NCI-H146 treated with DMSO at 0.1 percent for 48 hours (cell line): ENCODE results near the gene ABCA5.
A peak's percentile ranks its signal among the peaks of the same experiment; 100 is the strongest.

Experiments used
- DNase-seq: peaks from one replicate; lab custom pipeline; 2025; ENCODE audit not compliant: unreplicated experiment; lab: John Stamatoyannopoulos, UW

The ABCA5 gene, protein sequence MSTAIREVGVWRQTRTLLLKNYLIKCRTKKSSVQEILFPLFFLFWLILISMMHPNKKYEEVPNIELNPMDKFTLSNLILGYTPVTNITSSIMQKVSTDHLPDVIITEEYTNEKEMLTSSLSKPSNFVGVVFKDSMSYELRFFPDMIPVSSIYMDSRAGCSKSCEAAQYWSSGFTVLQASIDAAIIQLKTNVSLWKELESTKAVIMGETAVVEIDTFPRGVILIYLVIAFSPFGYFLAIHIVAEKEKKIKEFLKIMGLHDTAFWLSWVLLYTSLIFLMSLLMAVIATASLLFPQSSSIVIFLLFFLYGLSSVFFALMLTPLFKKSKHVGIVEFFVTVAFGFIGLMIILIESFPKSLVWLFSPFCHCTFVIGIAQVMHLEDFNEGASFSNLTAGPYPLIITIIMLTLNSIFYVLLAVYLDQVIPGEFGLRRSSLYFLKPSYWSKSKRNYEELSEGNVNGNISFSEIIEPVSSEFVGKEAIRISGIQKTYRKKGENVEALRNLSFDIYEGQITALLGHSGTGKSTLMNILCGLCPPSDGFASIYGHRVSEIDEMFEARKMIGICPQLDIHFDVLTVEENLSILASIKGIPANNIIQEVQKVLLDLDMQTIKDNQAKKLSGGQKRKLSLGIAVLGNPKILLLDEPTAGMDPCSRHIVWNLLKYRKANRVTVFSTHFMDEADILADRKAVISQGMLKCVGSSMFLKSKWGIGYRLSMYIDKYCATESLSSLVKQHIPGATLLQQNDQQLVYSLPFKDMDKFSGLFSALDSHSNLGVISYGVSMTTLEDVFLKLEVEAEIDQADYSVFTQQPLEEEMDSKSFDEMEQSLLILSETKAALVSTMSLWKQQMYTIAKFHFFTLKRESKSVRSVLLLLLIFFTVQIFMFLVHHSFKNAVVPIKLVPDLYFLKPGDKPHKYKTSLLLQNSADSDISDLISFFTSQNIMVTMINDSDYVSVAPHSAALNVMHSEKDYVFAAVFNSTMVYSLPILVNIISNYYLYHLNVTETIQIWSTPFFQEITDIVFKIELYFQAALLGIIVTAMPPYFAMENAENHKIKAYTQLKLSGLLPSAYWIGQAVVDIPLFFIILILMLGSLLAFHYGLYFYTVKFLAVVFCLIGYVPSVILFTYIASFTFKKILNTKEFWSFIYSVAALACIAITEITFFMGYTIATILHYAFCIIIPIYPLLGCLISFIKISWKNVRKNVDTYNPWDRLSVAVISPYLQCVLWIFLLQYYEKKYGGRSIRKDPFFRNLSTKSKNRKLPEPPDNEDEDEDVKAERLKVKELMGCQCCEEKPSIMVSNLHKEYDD (N-terminal part only)

DNA sequence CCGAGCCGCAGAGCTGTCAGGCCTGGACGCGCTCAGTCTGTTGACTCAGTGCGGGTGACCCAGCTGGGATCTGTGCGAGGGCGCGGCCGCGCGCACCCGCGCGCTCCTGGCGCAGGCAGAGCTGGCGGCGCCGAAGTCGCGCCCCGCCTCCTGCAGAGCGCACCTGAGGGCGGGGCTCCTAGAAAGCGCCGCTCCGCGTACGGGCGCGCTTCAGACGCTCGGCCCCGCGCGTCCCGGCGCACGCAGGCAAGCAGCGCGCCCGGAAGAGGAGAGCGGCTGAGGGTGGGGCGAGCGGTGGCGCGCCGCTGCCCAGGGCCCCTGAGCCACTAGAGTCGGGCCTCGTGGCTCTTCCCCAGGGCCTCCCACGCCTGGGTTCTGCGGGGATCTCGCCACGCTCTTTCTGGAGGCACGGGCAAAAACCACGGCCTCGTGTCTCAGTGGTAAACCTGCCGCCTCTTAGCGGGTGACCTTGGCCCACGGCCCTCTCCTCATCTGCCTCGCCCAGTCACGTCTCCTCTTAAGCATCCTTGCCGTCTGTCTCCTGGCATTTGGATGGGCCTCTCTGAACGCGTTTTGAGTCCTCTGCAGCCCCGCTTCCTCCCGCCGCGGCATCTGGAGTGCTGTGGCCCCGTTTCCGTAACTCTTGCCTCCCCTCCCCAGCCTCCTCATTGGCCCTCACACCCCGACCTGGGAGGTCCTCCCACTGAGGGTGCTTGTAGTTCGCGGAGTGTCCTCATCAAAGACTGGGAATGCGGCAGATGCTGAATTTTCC, at the start of gene ABCA5:
TSS of gene ABCA5 (minus strand) at position 74 of the 772 bp plus-strand sequence. CDS start 12,718 bp downstream, outside the sequence.
- peak; percentile 72 for DNase-seq

DNA sequence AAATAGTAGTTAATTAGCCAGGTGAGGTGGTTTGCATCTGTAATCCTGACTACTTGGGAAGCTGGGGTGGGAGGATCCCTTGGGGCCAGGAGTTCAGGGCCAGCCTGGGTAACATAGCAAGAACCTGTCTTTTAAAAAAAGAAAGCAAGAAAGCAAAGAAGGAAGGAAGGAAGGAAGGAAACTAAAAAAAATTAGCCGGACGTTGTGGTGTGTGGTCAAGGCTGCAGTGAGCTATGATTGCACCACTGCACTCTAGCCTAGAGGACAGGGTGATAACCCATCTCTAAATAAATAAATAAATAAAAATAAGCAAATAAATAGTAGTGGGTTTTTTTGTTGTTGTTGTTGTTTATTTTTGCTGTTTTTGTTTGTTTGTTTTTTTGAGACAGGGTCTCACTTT, 48.3 kb upstream of the ABCA5 start:
- no peak for DNase-seq

DNA sequence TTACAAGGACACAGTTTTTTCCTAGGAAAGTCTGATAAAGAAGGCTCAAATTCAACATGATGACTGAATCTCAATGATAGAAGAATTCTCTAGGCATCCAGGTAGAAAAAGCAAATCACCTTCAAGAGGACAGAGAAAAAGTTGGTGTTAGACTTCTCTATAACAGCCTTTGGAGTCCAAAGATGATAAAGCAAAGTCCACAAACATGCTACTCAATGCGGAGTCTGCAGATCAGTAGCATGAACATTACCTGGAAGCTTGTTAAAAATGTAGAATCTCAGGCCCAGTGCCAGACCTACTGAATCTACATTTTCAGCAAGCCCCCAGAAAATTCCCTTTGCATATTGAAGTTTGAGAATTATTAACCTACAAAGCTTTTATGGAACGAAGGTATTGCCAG, 46.1 kb upstream of the ABCA5 start:
- DNase-seq = no peak

DNA sequence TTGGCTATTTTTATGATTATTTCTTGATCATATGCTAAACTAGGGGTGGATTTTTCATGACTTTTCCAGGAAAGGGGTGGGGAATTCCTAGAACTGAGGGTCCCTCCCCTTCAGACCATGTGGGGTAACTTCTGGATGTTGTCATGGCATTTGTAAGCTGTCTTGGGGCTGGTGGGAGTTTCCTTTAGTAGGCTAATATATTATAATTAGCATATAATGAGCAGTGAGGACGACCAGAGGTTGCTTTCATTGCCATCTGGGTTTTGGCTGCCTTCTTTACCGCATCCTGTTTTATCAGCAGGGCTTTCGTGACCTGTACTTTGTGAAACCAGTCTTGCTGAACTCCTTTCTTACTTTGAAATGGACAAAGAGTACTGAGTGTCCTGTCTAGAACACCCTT, 40.4 kb upstream of the ABCA5 start:
- DNase-seq = no peak

DNA sequence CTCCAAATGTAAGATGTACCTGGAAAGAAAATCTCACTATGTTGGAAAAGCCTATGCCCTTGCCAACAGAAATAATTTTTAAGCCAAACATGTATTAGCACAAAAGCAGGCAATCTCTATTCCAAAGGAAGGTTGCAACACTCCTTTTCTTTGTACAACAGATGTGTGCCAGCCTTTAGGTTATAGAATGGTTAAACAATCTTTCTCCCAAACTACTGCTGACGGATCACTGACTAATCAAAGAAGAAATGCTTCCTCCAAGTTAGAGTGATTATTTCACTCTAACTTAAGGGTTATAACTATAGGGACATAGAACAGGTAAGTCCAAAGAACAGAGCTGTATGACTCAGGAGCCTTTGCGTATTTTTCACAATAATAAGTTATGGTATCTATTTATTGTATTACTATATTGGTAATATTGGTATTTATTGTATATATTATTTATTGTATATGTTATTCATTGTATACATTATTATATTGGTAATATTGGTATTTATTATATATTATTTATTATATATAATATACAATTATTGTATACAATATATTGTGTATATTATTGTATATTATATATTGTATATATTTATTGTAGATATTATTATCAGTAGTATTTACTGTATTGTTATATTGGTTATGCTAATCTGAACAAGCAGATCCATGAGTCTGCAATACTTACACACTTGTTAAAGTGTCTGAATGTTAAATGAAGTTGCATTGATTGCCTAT, 36.7 kb upstream of the ABCA5 start:
- DNase-seq = no peak

DNA sequence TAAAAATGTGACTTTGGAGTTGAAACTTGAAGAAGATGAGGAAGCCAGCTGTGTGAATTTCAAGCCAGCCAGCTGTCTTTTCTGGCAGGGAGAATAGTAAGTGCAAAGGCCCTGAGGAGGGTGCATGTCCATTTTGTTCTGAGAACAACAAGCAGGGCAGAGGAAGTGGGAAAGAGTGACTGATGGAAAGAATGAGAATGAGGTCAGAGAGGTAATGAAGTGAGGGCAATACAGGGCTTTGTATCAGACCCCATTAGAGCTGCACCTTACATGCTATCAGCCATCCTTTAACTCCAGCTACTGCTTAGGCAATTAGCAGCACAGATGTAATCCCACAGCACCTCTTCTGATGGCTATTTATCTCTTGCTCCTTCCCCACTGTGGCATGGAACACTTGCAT, 34.2 kb upstream of the ABCA5 start:
- DNase-seq = no peak

DNA sequence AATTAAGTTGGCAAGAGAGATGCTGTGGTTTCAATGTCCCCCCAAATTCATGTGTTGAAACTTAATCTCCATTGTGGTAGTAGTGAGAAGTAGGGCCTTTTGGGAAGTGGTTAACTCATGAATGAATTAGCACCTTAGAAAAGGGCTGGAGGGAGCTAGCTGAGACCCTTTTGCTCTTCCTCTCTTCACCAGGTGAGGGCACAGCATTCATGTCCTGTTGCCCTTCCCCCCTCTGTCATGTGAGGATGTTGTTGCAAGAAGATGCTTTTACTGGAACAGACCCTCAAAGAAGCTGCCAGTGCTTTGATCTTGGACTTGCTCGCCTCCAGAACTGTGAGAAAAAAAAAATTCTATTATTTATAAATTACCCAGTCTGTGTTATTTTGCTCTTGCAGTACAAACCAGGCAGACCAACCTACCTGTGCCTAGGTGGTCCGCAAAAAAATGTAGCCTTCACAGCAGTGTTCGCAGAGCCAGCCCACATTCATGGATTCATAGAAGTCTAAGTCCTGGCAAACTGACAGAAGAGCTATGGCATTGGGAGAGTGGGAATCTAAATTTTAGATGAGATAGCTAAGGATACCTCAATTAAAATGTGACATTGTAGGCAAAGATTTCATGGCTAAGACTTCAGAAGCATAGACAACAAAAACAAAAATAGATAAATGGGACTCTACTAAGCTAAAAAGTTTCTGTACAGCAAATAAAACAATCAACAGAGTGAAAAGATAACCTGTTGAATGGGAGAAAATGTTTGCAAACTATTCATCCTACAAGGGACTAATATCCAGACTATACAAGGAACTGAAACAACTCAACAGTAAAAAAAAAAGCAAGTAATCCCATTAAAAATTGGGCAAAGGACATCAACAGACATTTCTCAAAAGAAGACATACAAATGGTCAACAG, 32.0 kb upstream of the ABCA5 start:
- DNase-seq = no peak

DNA sequence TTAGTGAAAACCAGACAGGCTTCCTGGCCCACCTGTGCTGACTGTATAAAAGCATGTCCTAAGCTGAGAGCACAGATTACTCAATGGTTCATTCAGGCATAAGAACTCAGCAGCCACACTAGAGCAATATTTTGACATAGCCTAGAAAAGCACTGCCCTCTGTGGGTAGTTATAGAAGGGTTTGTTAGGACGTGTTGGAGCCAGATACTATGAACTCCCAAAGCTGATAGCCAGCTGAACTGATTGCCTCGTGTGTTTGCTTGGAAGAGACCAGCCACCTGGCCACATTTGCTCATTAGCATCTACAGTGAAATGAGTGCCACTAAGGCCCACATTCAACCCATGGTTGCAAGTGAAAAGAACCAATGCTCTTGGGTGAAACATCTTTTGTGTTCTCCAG, 30.8 kb upstream of the ABCA5 start:
- DNase-seq = no peak

DNA sequence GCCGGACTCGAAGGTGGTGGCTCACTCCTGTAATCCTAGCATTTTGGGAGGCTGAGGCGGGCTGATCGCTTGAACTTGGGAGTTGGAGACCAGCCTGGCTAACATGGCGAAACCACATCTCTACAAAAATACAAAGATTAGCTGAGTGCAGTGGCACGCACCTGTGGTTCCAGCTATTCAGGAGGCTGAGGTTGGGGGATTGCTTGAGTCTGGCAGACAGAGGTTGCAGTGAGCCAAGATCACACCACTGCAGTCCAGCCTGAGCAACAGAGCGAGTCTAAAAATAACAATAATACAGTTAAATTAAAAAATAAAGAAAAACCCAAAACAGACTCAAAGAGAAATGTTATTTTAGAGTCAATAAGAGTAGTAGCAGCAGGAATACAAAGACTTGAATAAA, 29.7 kb upstream of the ABCA5 start:
- no peak for DNase-seq

DNA sequence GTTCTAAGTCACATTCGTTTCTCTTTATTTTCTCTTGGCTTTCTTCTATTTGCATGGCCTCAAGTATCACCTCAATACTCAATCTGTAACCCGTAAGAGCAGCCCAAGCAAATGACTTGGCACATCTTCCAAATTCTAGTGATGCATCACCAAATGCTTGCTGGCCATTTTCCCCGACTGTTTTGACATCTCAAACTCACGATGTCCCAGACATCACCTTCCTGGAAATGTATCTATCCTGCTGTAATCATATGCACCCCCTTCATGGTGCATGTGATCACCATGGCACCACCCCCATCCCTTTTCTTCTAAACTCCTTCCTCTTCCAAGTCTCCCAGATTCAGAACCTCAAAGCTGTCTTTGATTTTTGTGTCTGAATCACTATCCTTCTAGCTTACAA, 24.0 kb upstream of the ABCA5 start:
- DNase-seq = no peak

DNA sequence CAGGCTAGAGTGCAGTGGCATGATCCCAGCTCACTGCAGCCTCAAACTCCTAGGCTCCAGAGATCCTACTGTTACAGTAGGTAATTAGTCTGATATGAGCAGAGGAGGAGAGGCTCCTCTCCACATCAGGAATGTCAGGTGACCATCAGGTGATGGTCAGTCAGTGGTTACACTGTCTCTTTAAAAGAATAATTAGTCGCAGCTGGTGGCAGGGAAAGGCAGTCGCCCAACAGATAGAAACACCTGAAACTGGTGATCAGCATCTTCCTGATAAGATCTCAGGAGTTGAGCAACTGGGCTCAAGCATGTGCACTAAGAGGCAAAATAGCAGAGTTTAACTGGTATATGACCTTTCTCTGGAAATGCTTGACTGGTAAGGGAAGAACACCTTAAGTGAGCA, 21.5 kb upstream of the ABCA5 start:
- DNase-seq = peak; percentile 3

DNA sequence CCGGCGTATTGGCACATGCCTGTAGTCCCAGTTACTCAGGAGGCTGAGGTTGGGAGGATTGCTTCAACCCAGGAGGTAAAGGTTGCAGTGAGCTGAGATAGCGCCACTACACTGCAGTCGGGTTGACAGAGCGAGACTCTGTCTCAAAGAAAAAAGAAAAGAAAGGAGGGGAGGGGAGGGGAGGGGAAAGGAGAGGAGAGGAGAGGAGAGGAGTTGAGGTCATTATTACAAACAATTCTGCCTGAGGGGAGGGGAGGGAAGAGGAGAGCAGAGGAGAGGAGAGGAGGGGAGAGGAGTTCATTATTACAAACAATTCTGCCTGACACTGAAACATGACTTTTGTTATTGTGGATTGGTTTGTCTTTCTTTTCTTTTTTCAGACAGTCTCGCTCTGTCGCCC, 19.8 kb upstream of the ABCA5 start:
- DNase-seq = no peak

DNA sequence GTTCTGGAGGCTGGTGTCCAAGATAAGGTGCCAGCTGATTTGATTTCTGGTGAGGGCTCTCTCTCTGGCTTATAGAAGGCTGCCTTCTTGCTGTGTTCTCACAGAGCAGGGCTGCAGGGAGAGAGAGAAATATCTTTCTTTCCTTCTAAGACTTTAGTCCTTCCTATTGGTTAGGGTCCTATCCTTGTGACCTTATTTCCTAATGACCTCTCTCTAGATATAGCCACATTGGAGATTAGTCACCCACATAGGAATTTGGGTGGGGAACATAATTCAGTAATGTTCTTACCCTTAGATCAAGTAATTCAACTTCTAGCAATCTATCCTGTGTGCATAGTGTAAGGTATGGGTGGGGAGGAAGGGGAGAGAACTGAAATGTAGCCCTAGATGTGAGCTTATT, 18.0 kb upstream of the ABCA5 start:
- no peak for DNase-seq

DNA sequence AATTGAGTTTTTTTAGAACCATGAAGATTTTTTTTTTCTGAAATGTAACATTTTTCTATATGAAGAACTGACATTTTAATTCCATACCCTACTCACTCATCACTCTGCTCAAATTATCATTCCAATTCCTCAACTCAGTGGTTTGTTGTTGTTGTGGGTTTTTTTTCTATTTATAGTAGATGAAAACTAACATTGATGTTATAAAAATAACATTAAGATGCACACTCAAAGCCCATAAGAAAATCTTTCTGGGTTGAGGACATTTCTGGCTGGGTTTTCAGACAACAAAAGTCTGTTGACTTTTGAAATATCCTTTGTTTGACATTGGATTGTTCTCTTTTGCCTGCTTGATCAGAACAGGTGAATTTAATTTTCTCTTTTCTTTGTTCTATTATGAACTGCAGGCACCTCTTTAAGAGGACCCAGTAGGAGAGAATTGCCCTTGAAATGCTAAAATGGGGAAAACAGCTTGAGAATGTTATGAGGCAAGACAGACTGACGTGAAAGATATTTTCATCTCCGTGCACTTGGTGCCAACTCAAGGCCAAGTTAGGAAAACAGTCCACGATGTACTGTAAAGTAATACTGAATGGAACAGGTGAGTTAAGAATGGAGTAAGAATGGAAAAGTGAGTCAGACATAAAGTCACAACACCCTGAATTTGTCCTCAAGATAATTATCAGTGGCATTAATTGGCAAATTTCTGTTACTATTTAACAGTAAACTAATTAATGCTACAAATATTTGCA, 16.1 kb upstream of the ABCA5 start:
- peak; percentile 11 for DNase-seq

DNA sequence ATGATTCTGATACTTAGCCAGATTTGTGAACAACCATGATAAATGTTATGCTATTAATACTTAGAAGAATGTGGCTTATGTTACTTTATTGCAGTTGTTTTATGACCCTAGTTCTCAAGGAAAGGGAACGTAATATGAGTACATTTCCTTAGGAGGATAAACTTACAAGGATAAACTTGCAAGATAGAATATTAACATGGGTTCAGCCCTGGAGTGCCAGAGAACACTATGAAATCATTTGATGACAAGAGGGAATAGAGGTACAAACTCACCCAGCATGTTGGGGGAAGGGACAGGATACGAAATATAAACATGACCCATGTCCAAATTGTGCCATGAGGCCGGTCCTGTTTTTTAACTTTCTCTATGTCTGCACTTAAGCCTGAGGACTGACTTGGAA, 13.0 kb upstream of the ABCA5 start:
- no peak for DNase-seq

DNA sequence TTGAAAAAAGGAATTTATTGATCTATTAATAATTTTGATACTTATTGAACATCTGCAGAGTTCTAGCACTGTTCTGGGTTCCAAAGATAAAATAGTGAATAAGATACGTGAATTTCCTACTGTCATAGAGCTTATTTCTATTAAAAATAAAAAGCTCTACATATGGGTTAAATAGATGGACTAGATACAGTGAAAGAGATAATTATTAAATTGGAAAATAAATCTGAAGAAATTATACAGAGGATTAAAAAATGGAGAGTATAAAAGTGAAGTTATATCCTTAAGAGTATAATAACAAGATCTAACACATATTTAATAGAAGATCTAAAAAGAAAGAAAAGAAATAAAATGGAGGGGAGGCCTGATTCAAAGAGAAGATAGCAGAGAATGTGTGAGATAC, 10.1 kb upstream of the ABCA5 start:
- no peak for DNase-seq

DNA sequence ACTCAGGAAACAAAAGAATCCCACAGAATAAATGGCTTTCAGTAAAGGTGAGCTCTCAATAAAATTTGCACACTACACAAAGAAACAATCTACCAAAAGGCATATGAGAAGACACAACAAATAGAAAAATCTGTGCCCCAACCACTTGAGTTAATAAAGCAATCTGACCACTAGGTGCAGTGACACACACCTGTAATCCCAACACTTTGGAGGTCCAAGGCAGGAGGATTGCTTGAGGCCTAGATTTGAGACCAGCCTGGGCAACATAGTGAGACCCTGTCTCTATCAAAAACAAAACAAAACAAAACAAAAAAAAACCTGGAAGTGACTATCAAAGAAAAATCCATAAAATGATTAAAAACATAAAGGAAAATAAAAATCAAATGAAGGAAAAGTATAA, 9.6 kb upstream of the ABCA5 start:
- DNase-seq = no peak

DNA sequence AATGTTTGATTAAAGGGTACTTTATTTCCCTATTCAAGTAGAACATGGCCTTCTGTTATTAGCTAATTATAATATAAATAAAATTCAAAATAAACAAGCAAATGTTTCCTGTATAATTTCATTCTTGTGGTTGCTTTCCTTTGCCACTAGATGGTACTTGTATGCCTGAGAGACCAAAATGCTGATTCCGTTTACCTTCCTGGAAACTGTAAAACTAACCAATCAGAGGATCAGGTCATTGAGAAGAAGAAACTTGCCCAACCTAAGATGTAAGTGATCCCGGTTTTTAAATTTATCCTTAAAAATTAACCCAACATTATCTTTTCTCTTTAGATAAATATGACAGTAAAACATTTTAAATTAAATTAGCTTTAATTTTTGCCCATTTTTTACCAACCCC, 8.1 kb upstream of the ABCA5 start:
- DNase-seq = no peak
